ENCODE results near the gene WSCD1.

Gene WSCD1

DNA sequence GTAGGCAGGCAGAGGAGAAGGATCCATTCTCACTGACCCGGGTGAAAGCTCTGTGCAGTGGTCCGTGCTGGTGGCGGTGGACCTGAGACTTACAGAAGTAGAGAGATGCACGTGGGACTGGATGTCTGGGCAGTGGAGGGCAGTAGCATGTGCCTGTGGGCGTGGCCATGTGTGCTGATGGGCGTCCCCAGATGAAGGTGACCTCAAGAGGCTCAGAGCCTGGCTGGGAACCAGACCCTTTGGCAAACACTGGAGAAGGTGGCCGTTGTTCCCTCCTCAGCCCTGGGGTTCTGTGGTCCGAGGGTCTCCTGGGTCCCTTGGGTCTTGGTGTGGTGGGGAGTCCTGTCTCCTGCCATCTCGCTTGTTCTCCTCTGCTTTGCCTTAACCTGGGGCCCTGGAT is 15.6 kb downstream of the WSCD1 start:
- H3K27ac Mint-ChIP-seq: no peak overlapping the region
- H3K9me3 Mint-ChIP-seq: no peaks in the 10 kb centered on the region
- DNase-seq (no peak), ATAC-seq (replicated peaks) (no peak)
- no peaks in the 10 kb centered on the region for H3K4me1 Mint-ChIP-seq
- H3K36me3 Mint-ChIP-seq: no peaks in the 10 kb centered on the region
- no peak overlapping the region for H3K4me3 Mint-ChIP-seq
- no peaks in the 10 kb centered on the region for H3K27me3 Mint-ChIP-seq

DNA sequence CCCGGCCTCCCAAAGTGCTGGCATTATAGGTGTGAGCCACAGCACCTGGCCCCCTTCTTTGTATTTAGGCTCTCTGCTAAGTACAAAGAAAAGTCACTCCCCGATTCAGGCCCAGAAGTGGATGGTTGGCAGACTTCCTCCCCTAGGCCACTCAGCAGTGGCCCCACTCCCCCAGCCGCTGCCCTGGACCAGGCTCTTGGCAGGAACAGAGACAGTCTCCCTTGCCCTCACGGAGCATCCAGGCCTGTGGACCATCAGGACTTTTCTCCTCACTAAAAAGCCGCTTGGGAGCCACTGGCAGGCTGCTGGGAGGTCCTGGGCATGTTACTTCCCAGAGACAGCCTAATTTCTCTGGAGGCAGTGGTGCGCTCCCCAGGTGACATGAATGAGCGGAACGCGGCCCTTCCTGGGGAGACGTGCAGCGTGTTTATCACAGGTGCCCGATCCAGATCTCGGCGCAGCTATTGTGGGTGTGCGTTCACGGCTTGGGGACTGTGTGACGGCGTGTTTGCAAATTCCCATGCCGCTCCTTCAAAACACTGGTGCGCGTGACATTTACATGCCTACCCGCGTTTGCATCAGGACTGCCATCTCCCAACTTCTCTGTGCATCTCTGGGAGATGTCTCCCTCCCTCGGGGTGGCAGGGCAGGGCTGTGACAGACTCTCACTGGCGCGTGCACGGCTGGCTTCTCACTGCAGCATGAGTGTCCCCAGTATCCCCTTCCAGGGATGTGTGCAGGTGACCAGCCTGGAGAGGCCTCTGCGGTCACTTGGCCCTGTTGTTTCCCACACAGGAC is 16.6 kb downstream of the WSCD1 start:
- Mint-ChIP-seq H3K4me1 (no peaks in the 10 kb centered on the region), H3K4me3 (no peak overlapping the region), H3K27me3 (peaks cover 0 to 7% of the 10 kb centered on the region in 2 donors), H3K27ac (no peak overlapping the region), H3K36me3 (no peaks in the 10 kb centered on the region), H3K9me3 (no peaks in the 10 kb centered on the region)
- no peak for ATAC-seq (replicated peaks)
- no peak for DNase-seq

DNA sequence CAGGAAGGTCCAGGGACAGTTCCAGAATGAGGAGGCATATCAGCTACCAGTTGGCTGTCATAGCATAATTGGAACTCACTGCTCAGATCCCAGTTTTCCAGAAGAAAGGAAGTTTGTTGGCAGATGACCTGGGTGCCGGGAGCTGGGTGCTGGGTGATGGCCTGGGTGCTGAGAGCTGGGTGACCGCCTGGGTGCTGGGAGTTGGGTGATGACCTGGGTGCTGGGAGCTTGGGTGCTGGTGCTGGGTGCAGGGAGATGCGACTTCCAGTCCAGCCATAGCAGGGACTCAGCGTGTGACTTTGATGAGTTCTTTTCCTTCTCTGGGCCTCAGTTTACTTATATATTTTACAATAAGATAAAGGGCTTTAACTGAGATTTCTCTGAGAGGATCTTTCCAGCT is 18.0 kb downstream of the WSCD1 start:
- Mint-ChIP-seq H3K4me1 (no peaks in the 10 kb centered on the region), H3K36me3 (no peaks in the 10 kb centered on the region), H3K27ac (no peak overlapping the region), H3K27me3 (peaks cover 0 to 7% of the 10 kb centered on the region in 2 donors), H3K4me3 (no peak overlapping the region), H3K9me3 (no peaks in the 10 kb centered on the region)
- no peak for ATAC-seq (replicated peaks)
- DNase-seq: no peak

GRCh38 chr17:6090253-6090652 is 20.1 kb downstream of the WSCD1 start:
- Mint-ChIP-seq H3K9me3 (no peaks in the 10 kb centered on the region), H3K27me3 (peaks cover 11% of the 10 kb centered on the region in 2 donors), H3K4me3 (no peak overlapping the region), H3K27ac (no peak overlapping the region), H3K36me3 (no peaks in the 10 kb centered on the region), H3K4me1 (no peaks in the 10 kb centered on the region)
- ATAC-seq (replicated peaks): no peak
- DNase-seq: no peak

GRCh38 chr17:6092182-6092902 is 22.2 kb downstream of the WSCD1 start:
- H3K4me3 Mint-ChIP-seq: no peak overlapping the region
- H3K36me3 Mint-ChIP-seq: no peaks in the 10 kb centered on the region
- peaks cover 15 to 16% of the 10 kb centered on the region in 2 donors for H3K27me3 Mint-ChIP-seq
- H3K9me3 Mint-ChIP-seq: no peaks in the 10 kb centered on the region
- no peaks in the 10 kb centered on the region for H3K4me1 Mint-ChIP-seq
- ATAC-seq (replicated peaks): no peak
- no peak overlapping the region for H3K27ac Mint-ChIP-seq
- DNase-seq: no peak

DNA sequence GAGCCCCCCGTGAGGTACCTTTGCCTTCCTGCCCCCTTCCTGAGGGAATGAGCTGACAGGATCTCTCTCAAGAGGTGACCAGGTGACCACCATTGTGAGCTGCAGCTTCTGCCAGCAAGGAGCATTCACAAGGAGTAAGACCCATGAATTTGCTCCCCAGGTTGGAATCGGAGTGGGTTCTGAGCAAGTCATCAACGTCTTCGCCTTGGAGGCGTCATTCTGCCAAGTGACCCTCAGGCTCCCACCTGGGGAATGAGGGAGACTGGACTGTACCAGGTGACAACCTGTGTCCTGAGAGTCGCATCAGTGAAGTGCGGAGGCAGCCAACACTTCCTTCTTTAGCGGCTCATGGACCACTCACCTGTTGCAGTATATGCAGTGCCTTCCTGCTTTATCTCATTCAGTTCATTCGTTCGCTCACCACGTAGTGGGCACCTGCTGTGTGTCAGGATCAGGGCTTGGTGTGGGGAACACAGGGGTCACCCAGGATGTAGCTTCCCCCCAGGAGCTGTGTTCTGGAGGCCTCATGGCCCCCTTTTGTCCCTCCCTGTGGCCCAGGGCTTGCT is 22.8 kb downstream of the WSCD1 start:
- DNase-seq (no peak), ATAC-seq (replicated peaks) (no peak)
- no peaks in the 10 kb centered on the region for H3K9me3 Mint-ChIP-seq
- H3K27me3 Mint-ChIP-seq: peaks cover 15 to 16% of the 10 kb centered on the region in 2 donors
- no peak overlapping the region for H3K4me3 Mint-ChIP-seq
- no peaks in the 10 kb centered on the region for H3K36me3 Mint-ChIP-seq
- no peaks in the 10 kb centered on the region for H3K4me1 Mint-ChIP-seq
- H3K27ac Mint-ChIP-seq: no peak overlapping the region

- Mint-ChIP-seq H3K36me3 (no peaks in the 10 kb centered on the region), H3K27ac (no peak overlapping the region), H3K4me3 (no peak overlapping the region), H3K4me1 (no peaks in the 10 kb centered on the region), H3K27me3 (peaks cover 15 to 16% of the 10 kb centered on the region in 2 donors), H3K9me3 (no peaks in the 10 kb centered on the region)
- DNase-seq (no peak), ATAC-seq (replicated peaks) (no peak)
These were observed 24.3 kb downstream of the WSCD1 start for GRCh38 chr17:6094453-6094852.

- H3K4me3 Mint-ChIP-seq: no peak overlapping the region
- no peaks in the 10 kb centered on the region for H3K4me1 Mint-ChIP-seq
- H3K27ac Mint-ChIP-seq: no peak overlapping the region
- H3K36me3 Mint-ChIP-seq: no peaks in the 10 kb centered on the region
- DNase-seq (no peak), ATAC-seq (replicated peaks) (no peak)
- H3K27me3 Mint-ChIP-seq: peaks cover 15 to 16% of the 10 kb centered on the region in 2 donors
- no peaks in the 10 kb centered on the region for H3K9me3 Mint-ChIP-seq
These were observed 24.7 kb downstream of the WSCD1 start for GRCh38 chr17:6094926-6095325.

- Mint-ChIP-seq H3K27ac (no peak overlapping the region), H3K9me3 (no peaks in the 10 kb centered on the region), H3K36me3 (no peaks in the 10 kb centered on the region), H3K4me3 (no peak overlapping the region), H3K4me1 (no peaks in the 10 kb centered on the region), H3K27me3 (peaks cover 15 to 16% of the 10 kb centered on the region in 2 donors)
- DNase-seq: no peak
- ATAC-seq (replicated peaks): no peak
These were observed 25.3 kb downstream of the WSCD1 start for GRCh38 chr17:6095501-6095900.

DNA sequence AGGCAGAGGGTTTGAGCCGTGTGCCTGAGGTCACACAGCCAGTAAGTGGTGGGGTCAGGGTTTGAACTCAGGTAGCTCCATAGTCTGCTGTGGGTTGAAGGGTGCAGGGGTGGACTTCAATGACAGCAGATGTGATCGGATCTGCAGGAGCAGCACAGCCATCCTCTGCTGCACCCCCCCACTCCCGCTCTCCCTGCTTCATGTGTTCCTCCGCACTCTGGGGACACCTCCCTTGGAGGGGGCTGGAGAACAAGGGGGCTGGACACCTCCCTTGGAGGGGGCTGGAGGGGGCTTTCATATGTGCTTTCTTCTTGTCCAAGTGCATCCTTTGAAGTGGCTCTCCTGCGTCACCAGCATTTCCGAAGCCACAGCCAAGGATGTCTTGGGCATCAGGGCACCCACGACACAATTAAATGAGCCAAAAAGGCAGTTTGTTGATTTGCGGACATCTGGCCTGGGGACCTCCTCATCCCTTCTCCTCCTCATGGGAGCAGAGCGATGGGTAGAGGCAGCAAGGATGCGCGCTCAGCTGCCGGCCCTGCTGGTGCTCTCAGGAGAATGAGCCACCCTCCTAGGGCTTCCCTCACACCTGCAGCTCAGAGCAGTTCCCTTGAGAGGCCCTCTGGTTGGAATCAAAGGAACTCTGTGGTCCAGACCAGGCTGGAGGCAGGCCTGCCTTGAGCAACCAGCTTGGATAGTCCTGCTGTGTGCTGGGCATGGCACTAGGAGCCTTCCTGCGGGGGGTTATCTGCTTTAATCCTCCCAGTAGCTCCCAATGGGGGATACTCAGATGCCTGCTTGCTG is 26.2 kb downstream of the WSCD1 start:
- Mint-ChIP-seq H3K27ac (no peak overlapping the region), H3K9me3 (no peaks in the 10 kb centered on the region), H3K27me3 (peaks cover 10 to 16% of the 10 kb centered on the region in 2 donors), H3K4me3 (no peak overlapping the region), H3K36me3 (no peaks in the 10 kb centered on the region), H3K4me1 (no peaks in the 10 kb centered on the region)
- ATAC-seq (replicated peaks): no peak
- DNase-seq: no peak

- Mint-ChIP-seq H3K4me1 (no peaks in the 10 kb centered on the region), H3K36me3 (no peaks in the 10 kb centered on the region)
These were observed 26.8 kb downstream of the WSCD1 start for GRCh38 chr17:6097005-6097279.

GRCh38 chr17:6098050-6098822 is 28.1 kb downstream of the WSCD1 start:
- H3K36me3 Mint-ChIP-seq: no peaks in the 10 kb centered on the region
- no peak for ATAC-seq (replicated peaks)
- H3K4me3 Mint-ChIP-seq: no peak overlapping the region
- H3K27ac Mint-ChIP-seq: no peak overlapping the region
- no peaks in the 10 kb centered on the region for H3K4me1 Mint-ChIP-seq
- no peaks in the 10 kb centered on the region for H3K9me3 Mint-ChIP-seq
- H3K27me3 Mint-ChIP-seq: peaks cover 8 to 16% of the 10 kb centered on the region in 2 donors
- DNase-seq: no peak

More at GRCh38 chr17:6097005-6097279, 26.8 kb downstream of the WSCD1 start:
- H3K27ac Mint-ChIP-seq: no peak overlapping the region
- DNase-seq: no peak
- H3K27me3 Mint-ChIP-seq: peaks cover 8 to 16% of the 10 kb centered on the region in 2 donors
- no peak for ATAC-seq (replicated peaks)
- H3K4me3 Mint-ChIP-seq: no peak overlapping the region
- no peaks in the 10 kb centered on the region for H3K9me3 Mint-ChIP-seq

- no peak overlapping the region for H3K4me3 Mint-ChIP-seq
- peaks cover 8 to 12% of the 10 kb centered on the region in 2 donors for H3K27me3 Mint-ChIP-seq
- H3K4me1 Mint-ChIP-seq: no peaks in the 10 kb centered on the region
- no peak for DNase-seq
- no peak overlapping the region for H3K27ac Mint-ChIP-seq
- H3K9me3 Mint-ChIP-seq: no peaks in the 10 kb centered on the region
- H3K36me3 Mint-ChIP-seq: no peaks in the 10 kb centered on the region
- ATAC-seq (replicated peaks): no peak
These were observed 28.6 kb downstream of the WSCD1 start for GRCh38 chr17:6098823-6099180.

DNA sequence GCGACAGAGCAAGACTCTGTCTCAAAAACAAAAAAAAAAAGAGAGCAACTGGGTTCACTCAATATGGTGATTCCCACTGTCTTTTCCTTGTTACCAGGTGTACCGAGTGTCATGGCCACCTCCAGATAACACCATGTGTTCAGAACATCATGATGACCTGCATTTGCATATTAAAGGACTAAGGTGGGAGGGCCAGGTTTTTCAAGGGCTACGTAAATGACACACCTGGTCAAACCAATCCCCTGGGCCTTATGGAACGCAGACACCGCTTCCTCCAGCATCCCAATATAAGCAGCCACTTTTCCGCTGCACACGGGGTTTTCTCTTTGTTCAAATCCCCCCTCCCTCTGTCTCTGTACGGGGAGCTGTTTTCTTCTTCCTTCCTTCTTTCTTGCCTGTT is 29.3 kb downstream of the WSCD1 start:
- DNase-seq (no peak), ATAC-seq (replicated peaks) (no peak)
- peaks cover 4 to 8% of the 10 kb centered on the region in 2 donors for H3K27me3 Mint-ChIP-seq
- H3K36me3 Mint-ChIP-seq: no peaks in the 10 kb centered on the region
- no peaks in the 10 kb centered on the region for H3K9me3 Mint-ChIP-seq
- H3K4me1 Mint-ChIP-seq: no peaks in the 10 kb centered on the region
- no peak overlapping the region for H3K27ac Mint-ChIP-seq
- no peak overlapping the region for H3K4me3 Mint-ChIP-seq
